PC-9 (cell line): ENCODE measurements around the gene JHY. TPM values are rescaled to one million over a fixed set of nuclear protein-coding genes. Genes with fewer than 3 reads are reported as not detected.

Experiments
- BruUV-seq: library from RNA; stranded (reverse); fragments of 400-500 nt; replicated peaks from 2 replicates; lab custom pipeline; 2021; lab: Mats Ljungman, UMichigan
- CTCF ChIA-PET: fragments of 300-600 bp; sonication (Branson Sonifier 250); formaldehyde crosslinking; loops from one replicate; lab custom pipeline; 2022; ENCODE audit warnings: antibody characterized with exemption; lab: Charles Lee
- POLR2A ChIA-PET: fragments of 300-600 bp; sonication (Branson Sonifier 250); formaldehyde crosslinking; loops from one replicate; lab custom pipeline; 2022; ENCODE audit warnings: antibody characterized with exemption; ENCODE audit not compliant: unreplicated experiment; lab: Charles Lee
- DNase-seq, 2 experiments: peaks; one replicate each; pipeline versions ENCODE4 v3.0.0 to v3.0.0-alpha.2; 2015 to 2022; ENCODE audit warnings: mixed read lengths in 1 of 2
- H2AFZ ChIP-seq: fragments of 200-600 bp; sonication (generic); 2 replicates; pipeline ENCODE4 v1.8.1; 2017; ENCODE audit warnings: antibody characterized with exemption
- H3F3A ChIP-seq: fragments of 200-600 bp; sonication (generic); 2 replicates; pipeline ENCODE4 v1.8.1; 2017; ENCODE audit warnings: antibody characterized with exemption, mild to moderate bottlenecking, low read depth; ENCODE audit not compliant: insufficient read depth
- H3K27ac ChIP-seq: fragments of 200-600 bp; sonication (generic); 2 replicates; pipeline ENCODE4 v1.6.1; 2016; ENCODE audit warnings: mixed run types
- H3K27me3 ChIP-seq: fragments of 200-600 bp; sonication (generic); 2 replicates; pipeline ENCODE4 v1.6.1; 2016; ENCODE audit warnings: low read depth, mixed run types; ENCODE audit not compliant: insufficient read depth
- H3K36me3 ChIP-seq: fragments of 200-600 bp; sonication (generic); 2 replicates; pipeline ENCODE4 v1.6.1; 2016; ENCODE audit warnings: low read depth, mixed run types
- H3K4me1 ChIP-seq: fragments of 200-600 bp; sonication (generic); replicated peaks from 2 replicates; pipeline ENCODE4 v1.6.1; 2016; ENCODE audit warnings: mixed run types; ENCODE audit not compliant: insufficient read depth
- H3K4me2 ChIP-seq: fragments of 200-600 bp; sonication (generic); 2 replicates; pipeline ENCODE4 v1.6.1; 2017; ENCODE audit warnings: mixed run types
- H3K4me3 ChIP-seq: fragments of 200-600 bp; sonication (generic); 2 replicates; pipeline ENCODE4 v1.6.1; 2016; ENCODE audit warnings: mixed run types
- H3K79me2 ChIP-seq: fragments of 200-600 bp; sonication (generic); 2 replicates; pipeline ENCODE4 v1.6.1; 2017; ENCODE audit warnings: low read depth, mixed run types
- H3K9me2 ChIP-seq: fragments of 200-600 bp; sonication (generic); 2 replicates; pipeline ENCODE4 v1.8.1; 2017; ENCODE audit warnings: mild to moderate bottlenecking; ENCODE audit not compliant: insufficient read depth
- H3K9me3 ChIP-seq: fragments of 200-600 bp; sonication (generic); 2 replicates; pipeline ENCODE4 v1.8.1; 2016; ENCODE audit warnings: low read depth; ENCODE audit not compliant: insufficient read depth
- H4K20me1 ChIP-seq: fragments of 200-600 bp; sonication (generic); 2 replicates; pipeline ENCODE4 v1.8.1; 2017; ENCODE audit not compliant: insufficient read depth
- CTCF ChIP-seq: fragments of 200-600 bp; sonication (generic); conservative IDR thresholded peaks from 2 replicates; pipeline ENCODE4 v1.6.1; 2017; ENCODE audit warnings: mixed run types, antibody characterized with exemption, mild to moderate bottlenecking, moderate library complexity
- EZH2 ChIP-seq: fragments of 200-600 bp; sonication (generic); IDR thresholded peaks from 2 replicates; pipeline ENCODE4 v1.8.0; 2017; ENCODE audit warnings: antibody characterized with exemption, low read depth
- intact Hi-C: fragments of 100-400 bp; cut with micrococcal nuclease; formaldehyde crosslinking; loops from one replicate; pipeline ENCODE4 v1.10.0; 2022; ENCODE audit not compliant: unreplicated experiment
- total RNA-seq: library from RNA; stranded (reverse); gene quantifications from 2 replicates; pipeline ENCODE4 v1.2.3, GENCODE V29; 2021

Gene JHY
- total RNA-seq, 1 experiment from 2014 or later = 6.2 TPM

GRCh38 chr11:122917311-122917710, 34.8 kb downstream of the JHY start:
- Histone ChIP-seq H3K27me3 (no peaks in the 10 kb centered on the region), H3K9me3 (no peaks in the 10 kb centered on the region), H3K27ac (no peak overlapping the region), H3F3A (no peaks in the 10 kb centered on the region; the same call in 1 of the 2 replicates), H3K79me2 (no peaks in the 10 kb centered on the region), H2AFZ (no peak overlapping the region), H3K4me3 (no peak overlapping the region), H3K4me1 (no peaks in the 10 kb centered on the region), H3K9me2 (no peaks in the 10 kb centered on the region), H4K20me1 (no peaks in the 10 kb centered on the region), H3K36me3 (no peaks in the 10 kb centered on the region), H3K4me2 (no peak overlapping the region)
- TF ChIP-seq CTCF (no peak), EZH2 (no peak)
- peak in 1 of 2 experiments; percentile 5 for DNase-seq
- no TSS peak for BruUV-seq
- ChIA-PET CTCF (no interaction called here), POLR2A (no interaction called here)
- intact Hi-C loops = no loop called here

GRCh38 chr11:122918734-122919133, 36.2 kb downstream of the JHY start:
- ChIA-PET POLR2A (no interaction called here), CTCF (interaction anchor here (0.7 kb wide), 1 partner anchor 184 kb away, joined by 7 read pairs; no protein-coding TSS in a partner anchor)
- H3K27ac ChIP-seq = no peak overlapping the region
- H3K4me2 ChIP-seq = no peak overlapping the region
- no peaks in the 10 kb centered on the region for H3K36me3 ChIP-seq
- H3F3A ChIP-seq = no peaks in the 10 kb centered on the region; the same call in 1 of the 2 replicates
- H4K20me1 ChIP-seq = no peaks in the 10 kb centered on the region
- DNase-seq = no peak
- no peaks in the 10 kb centered on the region for H3K9me2 ChIP-seq
- no peaks in the 10 kb centered on the region for H3K79me2 ChIP-seq
- H3K9me3 ChIP-seq = no peaks in the 10 kb centered on the region
- no TSS peak for BruUV-seq
- TF ChIP-seq EZH2 (no peak), CTCF (no peak)
- no peaks in the 10 kb centered on the region for H3K4me1 ChIP-seq
- intact Hi-C loops = no loop called here
- no peak overlapping the region for H3K4me3 ChIP-seq
- H2AFZ ChIP-seq = no peak overlapping the region
- no peaks in the 10 kb centered on the region for H3K27me3 ChIP-seq

GRCh38 chr11:122920579-122920978, 38.0 kb downstream of the JHY start:
- H3K27ac ChIP-seq = no peak overlapping the region
- no peaks in the 10 kb centered on the region for H3K9me2 ChIP-seq
- H3K27me3 ChIP-seq = no peaks in the 10 kb centered on the region
- BruUV-seq = no TSS peak
- intact Hi-C loops = no loop called here
- H3K4me3 ChIP-seq = no peak overlapping the region
- ChIA-PET POLR2A (no interaction called here), CTCF (no interaction called here)
- H2AFZ ChIP-seq = no peak overlapping the region
- no peaks in the 10 kb centered on the region for H3K9me3 ChIP-seq
- DNase-seq = no peak
- H3K4me1 ChIP-seq = no peaks in the 10 kb centered on the region
- H3K36me3 ChIP-seq = no peaks in the 10 kb centered on the region
- H3F3A ChIP-seq = no peaks in the 10 kb centered on the region; the same call in 1 of the 2 replicates
- TF ChIP-seq CTCF (no peak), EZH2 (no peak)
- H4K20me1 ChIP-seq = no peaks in the 10 kb centered on the region
- H3K4me2 ChIP-seq = no peak overlapping the region
- no peaks in the 10 kb centered on the region for H3K79me2 ChIP-seq
